Measurements from ENCODE around the gene MEG3. TPM values are rescaled to one million over a fixed set of nuclear protein-coding genes. Genes with fewer than 3 reads are reported as not detected.
A peak's percentile ranks its signal among the peaks of the same experiment; 100 is the strongest.

MEG3 gene
- total RNA-seq, 5 donors from 2014 or later (not counting 1 experiment from before 2014, with no cell fraction given): 2.3 to 3.4 (median 2.4) TPM; not detected in 2

DNA sequence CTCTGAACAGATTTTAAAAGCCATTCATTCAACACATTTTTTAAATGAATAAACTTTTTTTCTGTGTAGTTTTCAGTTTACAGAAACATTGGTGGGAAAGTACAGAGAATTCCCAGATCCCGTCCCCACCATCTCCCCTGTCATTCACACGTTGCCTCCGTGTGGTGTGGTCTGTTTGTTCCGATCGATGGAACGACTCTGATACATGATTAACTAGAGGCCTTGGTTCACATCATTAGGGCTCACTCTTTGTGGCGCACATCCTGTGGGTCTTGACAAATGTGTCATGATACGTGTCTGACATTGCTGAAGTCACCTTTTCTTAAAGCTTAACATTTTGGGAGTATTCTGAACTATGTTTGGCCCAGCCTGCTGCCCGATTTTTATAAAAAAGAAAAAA, 18.5 kb downstream of the MEG3 start:
- no peaks in the 10 kb centered on the region for H3K4me1 Mint-ChIP-seq

GRCh38 chr14:100844846-100845245, 18.9 kb downstream of the MEG3 start:
- Mint-ChIP-seq H3K36me3 (no peaks in the 10 kb centered on the region), H3K4me3 (no peak overlapping the region), H3K9me3 (no peaks in the 10 kb centered on the region), H3K4me1 (no peaks in the 10 kb centered on the region), H3K27me3 (peaks cover 0 to 3% of the 10 kb centered on the region in 2 donors), H3K27ac (no peak overlapping the region)
- 87% methylated on average over 10 of the region's 13 CpGs for WGBS (ENCODE audit: insufficient coverage)
- ATAC-seq (replicated peaks in 1 of 4) (no peak), DNase-seq (no peak)
- POLR2A ChIA-PET: no interaction called here
- Histone ChIP-seq H3K27ac (ENCODE audit: low read length) (no peak overlapping the region), H3K36me3 (ENCODE audit: control insufficient read depth in 2 of 2, extremely low read depth in 1 of 2, insufficient read depth in 1 of 2, low read length in 1 of 2) (no peaks in the 10 kb centered on the region), H3K9me3 (no peaks in the 10 kb centered on the region), H3K27me3 (replicated peaks in 1 of 2; ENCODE audit: control insufficient read depth in 2 of 2, extremely low read depth in 1 of 2, insufficient read depth in 2 of 2, low read length in 1 of 2) (peaks cover 0 to 12% of the 10 kb centered on the region in 2 experiments), H3K4me1 (ENCODE audit: control insufficient read depth in 1 of 2, extremely low read depth in 1 of 2, insufficient read depth in 2 of 2, low read length in 2 of 2) (no peaks in the 10 kb centered on the region), H3K4me3 (ENCODE audit: control insufficient read depth in 1 of 2, extremely low read depth in 1 of 2, low read length in 1 of 2) (no peak overlapping the region)
- CTCF ChIA-PET: no interaction called here

More for the DNA sequence above, 18.5 kb downstream of the MEG3 start:
- Mint-ChIP-seq H3K27ac (no peak overlapping the region), H3K9me3 (no peaks in the 10 kb centered on the region), H3K4me3 (no peak overlapping the region), H3K36me3 (no peaks in the 10 kb centered on the region), H3K27me3 (peaks cover 0 to 3% of the 10 kb centered on the region in 2 donors)
- Histone ChIP-seq H3K27me3 (replicated peaks in 1 of 2; ENCODE audit: control insufficient read depth in 2 of 2, extremely low read depth in 1 of 2, insufficient read depth in 2 of 2, low read length in 1 of 2) (peaks cover 0 to 16% of the 10 kb centered on the region in 2 experiments), H3K4me1 (ENCODE audit: control insufficient read depth in 1 of 2, extremely low read depth in 1 of 2, insufficient read depth in 2 of 2, low read length in 2 of 2) (no peaks in the 10 kb centered on the region), H3K27ac (ENCODE audit: low read length) (no peak overlapping the region), H3K9me3 (no peaks in the 10 kb centered on the region), H3K4me3 (ENCODE audit: control insufficient read depth in 1 of 2, extremely low read depth in 1 of 2, low read length in 1 of 2) (no peak overlapping the region), H3K36me3 (ENCODE audit: control insufficient read depth in 2 of 2, extremely low read depth in 1 of 2, insufficient read depth in 1 of 2, low read length in 1 of 2) (no peaks in the 10 kb centered on the region)
- 78% methylated on average over 1 of the region's 9 CpGs for WGBS (ENCODE audit: insufficient coverage)
- ATAC-seq (replicated peaks in 1 of 4) (no peak), DNase-seq (no peak)
- POLR2A ChIA-PET: no interaction called here
- CTCF ChIA-PET: no interaction called here

GRCh38 chr14:100845341-100845740, 19.4 kb downstream of the MEG3 start:
- H3K4me1 Mint-ChIP-seq: no peaks in the 10 kb centered on the region
- Histone ChIP-seq H3K9me3 (no peaks in the 10 kb centered on the region), H3K27me3 (replicated peaks in 1 of 2; ENCODE audit: control insufficient read depth in 2 of 2, extremely low read depth in 1 of 2, insufficient read depth in 2 of 2, low read length in 1 of 2) (peaks cover 0 to 10% of the 10 kb centered on the region in 2 experiments), H3K36me3 (ENCODE audit: control insufficient read depth in 2 of 2, extremely low read depth in 1 of 2, insufficient read depth in 1 of 2, low read length in 1 of 2) (no peaks in the 10 kb centered on the region), H3K4me1 (ENCODE audit: control insufficient read depth in 1 of 2, extremely low read depth in 1 of 2, insufficient read depth in 2 of 2, low read length in 2 of 2) (no peaks in the 10 kb centered on the region), H3K27ac (ENCODE audit: low read length) (no peak overlapping the region), H3K4me3 (ENCODE audit: control insufficient read depth in 1 of 2, extremely low read depth in 1 of 2, low read length in 1 of 2) (no peak overlapping the region)
- no peaks in the 10 kb centered on the region for H3K9me3 Mint-ChIP-seq
- H3K27ac Mint-ChIP-seq: no peak overlapping the region
- no peak for DNase-seq
- no peaks in the 10 kb centered on the region for H3K36me3 Mint-ChIP-seq
- 84% methylated on average over 16 of the region's 17 CpGs for WGBS (ENCODE audit: insufficient coverage)
- no peak overlapping the region for H3K4me3 Mint-ChIP-seq
- ATAC-seq (replicated peaks in 1 of 4): no peak
- H3K27me3 Mint-ChIP-seq: peaks cover 0 to 3% of the 10 kb centered on the region in 2 donors
- ChIA-PET CTCF (no interaction called here), POLR2A (no interaction called here)

DNA sequence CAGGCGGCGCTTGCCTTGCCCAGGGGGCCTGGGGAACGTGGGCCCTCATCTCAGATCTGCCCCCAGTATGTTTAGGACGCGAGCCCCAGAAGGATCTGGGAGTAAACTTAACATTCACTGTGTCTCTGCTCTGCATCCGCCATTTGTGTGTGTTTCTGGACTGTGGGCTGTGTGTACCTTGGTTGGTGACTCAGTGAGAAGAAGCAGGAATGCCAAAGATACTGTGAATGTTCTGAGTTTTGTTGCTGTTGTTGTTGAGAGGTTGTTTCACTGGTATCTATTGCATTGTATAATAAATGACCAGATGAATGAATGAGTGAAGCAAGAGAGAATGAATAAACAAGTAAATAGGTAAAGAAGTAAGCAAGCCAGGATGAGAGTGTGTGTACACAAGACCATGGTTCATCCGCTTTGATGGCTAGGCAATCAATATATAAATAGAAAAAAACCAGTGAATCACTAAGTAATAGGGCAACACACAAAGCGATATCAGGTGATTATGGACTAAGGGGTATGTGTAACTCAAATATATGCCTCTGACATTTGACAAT, 20.5 kb downstream of the MEG3 start:
- Mint-ChIP-seq H3K27ac (no peak overlapping the region), H3K36me3 (no peaks in the 10 kb centered on the region), H3K27me3 (peaks cover 0 to 3% of the 10 kb centered on the region in 2 donors), H3K4me3 (no peak overlapping the region), H3K4me1 (peaks cover 0 to 5% (median 0%) of the 10 kb centered on the region in 3 donors), H3K9me3 (no peaks in the 10 kb centered on the region)
- Histone ChIP-seq H3K27ac (ENCODE audit: low read length) (no peak overlapping the region), H3K4me3 (ENCODE audit: control insufficient read depth in 1 of 2, extremely low read depth in 1 of 2, low read length in 1 of 2) (no peak overlapping the region), H3K36me3 (ENCODE audit: control insufficient read depth in 2 of 2, extremely low read depth in 1 of 2, insufficient read depth in 1 of 2, low read length in 1 of 2) (no peaks in the 10 kb centered on the region), H3K4me1 (ENCODE audit: control insufficient read depth in 1 of 2, extremely low read depth in 1 of 2, insufficient read depth in 2 of 2, low read length in 2 of 2) (no peaks in the 10 kb centered on the region), H3K9me3 (no peaks in the 10 kb centered on the region), H3K27me3 (replicated peaks in 1 of 2; ENCODE audit: control insufficient read depth in 2 of 2, extremely low read depth in 1 of 2, insufficient read depth in 2 of 2, low read length in 1 of 2) (peaks cover 0 to 5% of the 10 kb centered on the region in 2 experiments)
- ATAC-seq (replicated peaks in 1 of 4) (no peak), DNase-seq (no peak)
- ChIA-PET POLR2A (no interaction called here), CTCF (no interaction called here)
- WGBS (ENCODE audit: insufficient coverage): 67% methylated on average over 4 of the region's 8 CpGs

GRCh38 chr14:100849115-100849781, 23.3 kb downstream of the MEG3 start:
- ATAC-seq (replicated peaks in 1 of 4) (no peak), DNase-seq (peak in 1 of 35 experiments; percentile 3)
- H3K36me3 ChIP-seq (ENCODE audit: control insufficient read depth in 2 of 2, extremely low read depth in 1 of 2, insufficient read depth in 1 of 2, low read length in 1 of 2): no peaks in the 10 kb centered on the region
- peak overlapping the region; percentile 16 for H3K27ac ChIP-seq (ENCODE audit: low read length)
- peak overlapping the region in 1 of 2 donors; percentile 18 for H3K4me3 ChIP-seq (ENCODE audit: control insufficient read depth in 1 of 2, extremely low read depth in 1 of 2, low read length in 1 of 2)
- no peak overlapping the region for H3K4me3 Mint-ChIP-seq
- no peaks in the 10 kb centered on the region for H3K9me3 ChIP-seq
- peaks cover 0 to 5% (median 0%) of the 10 kb centered on the region in 3 donors for H3K4me1 Mint-ChIP-seq
- CTCF ChIA-PET: interaction anchor here in 1 of 2 donors (0.7 kb wide), 1 partner anchor 20 kb away, joined by 3 read pairs; no protein-coding TSS in a partner anchor
- no peaks in the 10 kb centered on the region for H3K27me3 ChIP-seq (replicated peaks in 1 of 2; ENCODE audit: control insufficient read depth in 2 of 2, extremely low read depth in 1 of 2, insufficient read depth in 2 of 2, low read length in 1 of 2)
- POLR2A ChIA-PET: no interaction called here
- no peak overlapping the region for H3K27ac Mint-ChIP-seq
- H3K4me1 ChIP-seq (ENCODE audit: control insufficient read depth in 1 of 2, extremely low read depth in 1 of 2, insufficient read depth in 2 of 2, low read length in 2 of 2): no peaks in the 10 kb centered on the region
- no peaks in the 10 kb centered on the region for H3K27me3 Mint-ChIP-seq
- no peaks in the 10 kb centered on the region for H3K36me3 Mint-ChIP-seq
- WGBS (ENCODE audit: insufficient coverage): 16% methylated on average over 5 of the region's 8 CpGs
- H3K9me3 Mint-ChIP-seq: no peaks in the 10 kb centered on the region

DNA sequence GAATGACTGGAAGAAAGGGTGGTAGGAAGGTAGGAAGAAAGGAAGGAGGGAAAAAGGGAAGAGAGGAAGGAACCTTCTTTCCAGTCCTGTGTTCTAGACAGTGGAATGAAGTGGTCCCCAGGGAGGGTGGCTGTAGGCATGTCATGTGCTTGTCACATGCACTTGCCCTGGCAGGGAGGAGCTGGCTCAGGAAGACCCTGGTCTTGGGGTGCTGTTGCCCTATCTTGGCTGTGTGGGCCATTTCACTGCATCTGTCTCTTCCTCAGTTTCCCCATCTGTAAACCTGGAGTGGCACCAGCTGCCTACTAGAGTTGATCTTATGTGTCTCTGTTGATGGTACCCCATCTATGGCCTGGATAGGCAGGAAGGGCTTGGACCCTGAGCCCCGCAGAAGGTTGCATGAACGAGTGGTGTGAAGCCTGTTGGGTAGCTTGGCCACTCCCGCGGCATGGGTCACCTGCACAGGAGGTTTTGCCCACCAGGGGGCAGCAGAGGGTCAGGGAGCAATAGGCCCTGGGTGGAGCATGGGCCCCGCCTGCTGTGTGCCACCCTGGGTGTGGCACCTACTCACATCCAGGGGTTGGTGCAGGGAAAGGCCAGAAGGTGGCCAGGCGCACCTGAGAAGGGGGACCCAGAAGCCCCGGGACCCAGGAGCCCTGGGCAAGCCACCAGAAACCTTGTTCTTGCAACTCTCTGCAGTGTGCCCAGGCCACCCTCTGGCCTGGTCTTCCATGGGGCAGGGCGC, 25.1 kb downstream of the MEG3 start:
- Histone ChIP-seq H3K36me3 (ENCODE audit: control insufficient read depth in 2 of 2, extremely low read depth in 1 of 2, insufficient read depth in 1 of 2, low read length in 1 of 2) (no peaks in the 10 kb centered on the region), H3K4me3 (ENCODE audit: control insufficient read depth in 1 of 2, extremely low read depth in 1 of 2, low read length in 1 of 2) (no peak overlapping the region), H3K27ac (ENCODE audit: low read length) (no peak overlapping the region), H3K27me3 (replicated peaks in 1 of 2; ENCODE audit: control insufficient read depth in 2 of 2, extremely low read depth in 1 of 2, insufficient read depth in 2 of 2, low read length in 1 of 2) (no peaks in the 10 kb centered on the region), H3K4me1 (ENCODE audit: control insufficient read depth in 1 of 2, extremely low read depth in 1 of 2, insufficient read depth in 2 of 2, low read length in 2 of 2) (no peaks in the 10 kb centered on the region), H3K9me3 (no peaks in the 10 kb centered on the region)
- no peak overlapping the region for H3K27ac Mint-ChIP-seq
- ATAC-seq (replicated peaks in 1 of 4) (peak; percentile 65 to 84 (median 78)), DNase-seq (peak; percentile 25 to 80 (median 66))
- H3K4me1 Mint-ChIP-seq: peaks cover 0 to 5% (median 0%) of the 10 kb centered on the region in 3 donors
- no peak overlapping the region for H3K4me3 Mint-ChIP-seq
- POLR2A ChIA-PET: no interaction called here
- H3K9me3 Mint-ChIP-seq: no peaks in the 10 kb centered on the region
- H3K36me3 Mint-ChIP-seq: no peaks in the 10 kb centered on the region
- CTCF ChIA-PET: interaction anchor here in 1 of 2 donors (0.5 kb wide), 1 partner anchor 776 kb away, joined by 4 read pairs; no protein-coding TSS in a partner anchor
- WGBS (ENCODE audit: insufficient coverage): 74% methylated on average over 5 of the region's 8 CpGs
- no peaks in the 10 kb centered on the region for H3K27me3 Mint-ChIP-seq

Measured in T-cell (primary cell).